Lower lobe of right lung (tissue), 2 donors: ENCODE measurements around the gene BLACAT1. TPM values are rescaled to one million over a fixed set of nuclear protein-coding genes. Genes with fewer than 3 reads are reported as not detected.

Experiments used
- ATAC-seq, 2 donors: fragments of 200-7000 bp; cut with Tn5 transposase; one replicate each; pipeline ENCODE4 v1.9.1; 2020 to 2022; ENCODE audit warnings: mild to moderate bottlenecking in 2 of 2, moderate library complexity in 2 of 2
- DNase-seq: peaks from one replicate; pipeline ENCODE4 v3.0.0-alpha.2; 2020
- H3K27ac ChIP-seq: fragments of 200-600 bp; one replicate; pipeline ENCODE4 v1.8.0; 2022
- H3K27me3 ChIP-seq: fragments of 200-600 bp; one replicate; pipeline ENCODE4 v1.8.0; 2022; ENCODE audit warnings: low read depth
- H3K36me3 ChIP-seq: fragments of 200-600 bp; one replicate; pipeline ENCODE4 v1.8.0; 2022; ENCODE audit warnings: mild to moderate bottlenecking
- H3K4me1 ChIP-seq: fragments of 200-600 bp; one replicate; pipeline ENCODE4 v1.8.0; 2022
- H3K4me3 ChIP-seq: fragments of 200-600 bp; one replicate; pipeline ENCODE4 v1.8.0; 2022; ENCODE audit warnings: mild to moderate bottlenecking
- H3K9me3 ChIP-seq: fragments of 200-600 bp; one replicate; pipeline ENCODE4 v1.8.0; 2022
- intact Hi-C: fragments of 100-400 bp; cut with DNase I; formaldehyde crosslinking; loops from one replicate; pipeline ENCODE4 v1.11.0; 2022
- total RNA-seq: library from RNA; stranded (reverse); fragmentation: NEBNext Ultra II Directional; extraction: Animal tissue kit (Norgen Biotek cat#: 25700); gene quantifications from one replicate; pipeline ENCODE4 v1.2.1, GENCODE V29; 2021
- TF ChIP-seq, protein P1 (sequence below): fragments of 200-600 bp; IDR thresholded peaks from one replicate; pipeline ENCODE4 v1.8.0; 2022; ENCODE audit warnings: antibody characterized with exemption, mild to moderate bottlenecking
- donor health status: DM: no; HTN: yes; CAD: no; lungs with severe emphysema.

Gene BLACAT1
- total RNA-seq, 1 donor from 2014 or later: 1.0 TPM

GRCh38 chr1:205476648-205477047 is 20.8 kb upstream of the BLACAT1 start:
- TF ChIP-seq, protein P1, sequence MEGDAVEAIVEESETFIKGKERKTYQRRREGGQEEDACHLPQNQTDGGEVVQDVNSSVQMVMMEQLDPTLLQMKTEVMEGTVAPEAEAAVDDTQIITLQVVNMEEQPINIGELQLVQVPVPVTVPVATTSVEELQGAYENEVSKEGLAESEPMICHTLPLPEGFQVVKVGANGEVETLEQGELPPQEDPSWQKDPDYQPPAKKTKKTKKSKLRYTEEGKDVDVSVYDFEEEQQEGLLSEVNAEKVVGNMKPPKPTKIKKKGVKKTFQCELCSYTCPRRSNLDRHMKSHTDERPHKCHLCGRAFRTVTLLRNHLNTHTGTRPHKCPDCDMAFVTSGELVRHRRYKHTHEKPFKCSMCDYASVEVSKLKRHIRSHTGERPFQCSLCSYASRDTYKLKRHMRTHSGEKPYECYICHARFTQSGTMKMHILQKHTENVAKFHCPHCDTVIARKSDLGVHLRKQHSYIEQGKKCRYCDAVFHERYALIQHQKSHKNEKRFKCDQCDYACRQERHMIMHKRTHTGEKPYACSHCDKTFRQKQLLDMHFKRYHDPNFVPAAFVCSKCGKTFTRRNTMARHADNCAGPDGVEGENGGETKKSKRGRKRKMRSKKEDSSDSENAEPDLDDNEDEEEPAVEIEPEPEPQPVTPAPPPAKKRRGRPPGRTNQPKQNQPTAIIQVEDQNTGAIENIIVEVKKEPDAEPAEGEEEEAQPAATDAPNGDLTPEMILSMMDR: no peak
- Histone ChIP-seq H3K4me1 (peaks cover 4% of the 10 kb centered on the region), H3K27ac (no peak overlapping the region), H3K27me3 (peaks cover 24% of the 10 kb centered on the region), H3K4me3 (no peak overlapping the region), H3K9me3 (no peaks in the 10 kb centered on the region), H3K36me3 (no peaks in the 10 kb centered on the region)
- DNase-seq (no peak), ATAC-seq (no peak)
- intact Hi-C loops: no loop called here

GRCh38 chr1:205475855-205476254 is 20.0 kb upstream of the BLACAT1 start:
- intact Hi-C loops: no loop called here
- no peaks in the 10 kb centered on the region for H3K9me3 ChIP-seq
- no peak overlapping the region for H3K27ac ChIP-seq
- H3K36me3 ChIP-seq: no peaks in the 10 kb centered on the region
- ATAC-seq: no peak
- TF ChIP-seq, protein P1: no peak
- H3K4me1 ChIP-seq: peaks cover 4% of the 10 kb centered on the region
- peaks cover 17% of the 10 kb centered on the region for H3K27me3 ChIP-seq
- H3K4me3 ChIP-seq: no peak overlapping the region
- no peak for DNase-seq

- peaks cover 11% of the 10 kb centered on the region for H3K27me3 ChIP-seq
- intact Hi-C loops: no loop called here
- H3K9me3 ChIP-seq: no peaks in the 10 kb centered on the region
- H3K4me1 ChIP-seq: peaks cover 4% of the 10 kb centered on the region
- TF ChIP-seq, protein P1: no peak
- no peaks in the 10 kb centered on the region for H3K36me3 ChIP-seq
- H3K27ac ChIP-seq: no peak overlapping the region
- no peak for DNase-seq
- no peak overlapping the region for H3K4me3 ChIP-seq
- ATAC-seq: no peak
Measured at GRCh38 chr1:205474571-205474970, 18.7 kb upstream of the BLACAT1 start.

DNA sequence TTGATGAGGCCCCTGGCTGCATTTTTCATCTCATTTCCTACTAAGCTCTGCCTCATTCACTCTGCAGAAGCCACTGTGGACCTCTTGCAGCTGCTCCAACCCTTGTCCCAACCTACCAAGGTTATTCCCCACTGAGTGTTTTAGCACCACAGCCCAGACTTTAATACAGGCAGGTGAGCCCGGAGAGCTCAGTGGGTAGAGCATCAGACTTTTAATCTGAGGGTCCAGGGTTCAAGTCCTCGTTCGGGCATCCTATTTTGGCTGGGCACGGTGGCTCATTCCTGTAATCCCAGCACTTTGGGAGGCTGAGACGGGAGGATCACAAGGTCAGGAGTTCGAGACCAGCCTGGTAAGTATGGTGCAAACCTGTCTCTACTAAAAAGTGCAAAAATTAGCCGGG is 18.1 kb upstream of the BLACAT1 start:
- Histone ChIP-seq H3K27me3 (peaks cover 10% of the 10 kb centered on the region), H3K27ac (no peak overlapping the region), H3K9me3 (no peaks in the 10 kb centered on the region), H3K4me3 (no peak overlapping the region), H3K4me1 (peaks cover 4% of the 10 kb centered on the region), H3K36me3 (no peaks in the 10 kb centered on the region)
- DNase-seq (no peak), ATAC-seq (no peak)
- intact Hi-C loops: no loop called here
- TF ChIP-seq, protein P1: no peak

DNA sequence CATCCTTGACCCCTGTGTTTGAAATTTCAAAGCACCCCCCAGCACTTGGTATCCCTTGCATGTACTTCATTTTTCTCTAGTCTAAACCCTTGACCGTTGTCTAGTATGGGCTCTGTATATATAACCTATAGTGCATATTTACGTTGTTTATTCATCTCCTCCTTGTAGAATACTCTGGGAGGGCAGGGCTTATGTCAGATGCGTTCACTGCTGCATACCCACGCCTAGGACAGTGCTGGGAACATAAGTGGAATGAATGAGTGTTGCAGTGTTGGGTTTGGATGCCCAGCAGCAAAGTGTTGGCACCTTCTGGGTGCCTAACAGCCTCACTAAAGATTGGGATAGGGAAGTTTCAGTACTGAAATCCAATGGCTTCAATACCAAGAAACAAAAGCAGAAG is 17.6 kb upstream of the BLACAT1 start:
- peaks cover 4% of the 10 kb centered on the region for H3K4me1 ChIP-seq
- intact Hi-C loops: no loop called here
- TF ChIP-seq, protein P1: no peak
- DNase-seq (no peak), ATAC-seq (no peak)
- no peak overlapping the region for H3K27ac ChIP-seq
- H3K4me3 ChIP-seq: no peak overlapping the region
- no peaks in the 10 kb centered on the region for H3K9me3 ChIP-seq
- peaks cover 13% of the 10 kb centered on the region for H3K27me3 ChIP-seq
- no peaks in the 10 kb centered on the region for H3K36me3 ChIP-seq
